H1 (cell line): ENCODE data around the gene USP35. TPM values are rescaled to one million over a fixed set of nuclear protein-coding genes. Genes with fewer than 3 reads are reported as not detected.

Source experiments
- CHD2 ChIP-seq: IDR thresholded peaks from 2 replicates; pipeline ENCODE4 v1.6.1; 2012; ENCODE audit warnings: low read length, improper control_type of control experiment
- NRF1 ChIP-seq: IDR thresholded peaks from 2 replicates; pipeline ENCODE4 v1.6.1; 2011; ENCODE audit warnings: mild to moderate bottlenecking, low read depth, low read length, improper control_type of control experiment
- POLR2AphosphoS5 ChIP-seq: IDR thresholded peaks from 2 replicates; pipeline ENCODE4 v1.6.1; 2011; ENCODE audit warnings: low read depth, low read length
- RNF2 ChIP-seq: fragments of 200-900, 300-1000 bp; sonication (generic); IDR thresholded peaks from 2 replicates; pipeline ENCODE4 v1.7.1; 2016; ENCODE audit warnings: borderline replicate concordance, low read depth, mild to moderate bottlenecking, antibody characterized with exemption, low read length; ENCODE audit not compliant: poor library complexity, severe bottlenecking; ENCODE audit errors: missing control alignments
- RXRA ChIP-seq: IDR thresholded peaks from 2 replicates; pipeline ENCODE4 v1.6.1; 2011; ENCODE audit warnings: low read depth, mild to moderate bottlenecking, low read length, moderate library complexity; ENCODE audit not compliant: insufficient read depth
- SAP30 ChIP-seq: fragments of 300-600 bp; sonication (generic); IDR thresholded peaks from 2 replicates; pipeline ENCODE4 v1.7.1; 2012; ENCODE audit warnings: low read length, moderate library complexity, mild to moderate bottlenecking, inconsistent platforms; ENCODE audit not compliant: insufficient read depth, insufficient replicate concordance
- SIN3A ChIP-seq, 2 experiments: IDR thresholded peaks in 1 of 2; conservative IDR thresholded peaks in 1 of 2; 2 replicates each; pipeline ENCODE4 v1.6.1; 2011 to 2012; ENCODE audit warnings: low read length in 2 of 2, improper control_type of control experiment in 1 of 2, low read depth in 1 of 2, mild to moderate bottlenecking in 1 of 2
- polyA plus RNA-seq, 7 experiments: library from polyadenylated mRNA; depleted of rRNA in 3 of 7; stranded (reverse) in 5 of 7; unstranded in 2 of 7; fragments of >200 nt in 5 of 7; fragments of 200-250 nt in 2 of 7; gene quantifications; 1 replicate in 5 of 7; 2 replicates in 1 of 7; 4 replicates in 1 of 7; pipeline versions ENCODE4 v1.2.1 to v1.2.3, GENCODE V29; 2011 to 2013; ENCODE audit warnings: missing spikeins in 2 of 7, mixed read lengths in 2 of 7
- total RNA-seq: library from RNA; stranded (reverse); fragmentation: NEBNext Ultra II Directional; extraction: Animal tissue kit (Norgen Biotek cat#: 25700); gene quantifications from 2 replicates; pipeline ENCODE4 v1.2.1, GENCODE V29; 2021
- TF ChIP-seq, protein P1 (sequence below): fragments of 300-600 bp; sonication (generic); IDR thresholded peaks from 2 replicates; pipeline ENCODE4 v1.7.1; 2012; ENCODE audit warnings: low read length, moderate library complexity, mild to moderate bottlenecking, inconsistent platforms; ENCODE audit not compliant: insufficient replicate concordance

USP35 gene
- total and polyA plus RNA-seq, 2 of the 8 experiments (the other 6 are each of a cell fraction or from before 2014, with no cell fraction given) = 4.6 to 6.8 TPM

DNA sequence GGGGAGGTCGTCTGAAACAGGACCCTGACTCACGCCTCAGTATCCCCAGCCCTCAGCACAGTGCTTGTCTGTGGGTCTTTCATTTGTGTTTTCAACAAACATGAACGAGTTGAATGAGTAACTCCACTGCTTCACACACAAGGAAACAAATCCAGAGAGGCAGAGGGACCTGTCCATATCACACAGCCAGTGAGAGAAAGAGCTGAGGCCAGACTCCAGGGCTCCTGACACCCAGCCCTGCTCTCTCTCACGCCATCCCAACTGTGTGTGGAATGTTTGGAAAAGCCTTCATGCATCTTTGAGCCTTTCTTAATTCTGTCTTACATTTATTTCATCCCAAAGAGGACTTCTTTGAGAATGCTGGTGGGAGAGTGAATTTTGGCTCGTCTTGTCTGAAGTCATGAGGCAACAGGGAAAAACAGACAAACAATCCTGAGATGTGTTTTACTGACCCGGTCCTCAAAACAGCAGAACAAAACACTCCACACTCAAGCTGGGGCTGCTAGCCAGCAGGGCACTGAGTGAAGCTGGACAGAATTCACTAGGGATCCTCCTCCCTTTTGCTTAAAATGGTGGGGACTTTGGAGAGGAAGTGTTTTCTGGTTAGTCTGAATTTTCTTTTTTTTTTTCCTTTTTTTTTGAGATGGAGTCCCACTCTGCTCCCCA, 29.6 kb upstream of the USP35 start (continued):
- no peak for TF ChIP-seq POLR2AphosphoS5
- no peak for TF ChIP-seq SIN3A (conservative IDR thresholded peaks at IDR 0.05 in 1 of 2, IDR thresholded peaks at IDR 0.05 in 1 of 2; ENCODE audit: low read depth in 1 of 2, low read length in 2 of 2)
- TF ChIP-seq CHD2 = no peak
- no peak for TF ChIP-seq SAP30
- no peak for TF ChIP-seq RXRA
- TF ChIP-seq NRF1 = no peak
- TF ChIP-seq, protein P1, sequence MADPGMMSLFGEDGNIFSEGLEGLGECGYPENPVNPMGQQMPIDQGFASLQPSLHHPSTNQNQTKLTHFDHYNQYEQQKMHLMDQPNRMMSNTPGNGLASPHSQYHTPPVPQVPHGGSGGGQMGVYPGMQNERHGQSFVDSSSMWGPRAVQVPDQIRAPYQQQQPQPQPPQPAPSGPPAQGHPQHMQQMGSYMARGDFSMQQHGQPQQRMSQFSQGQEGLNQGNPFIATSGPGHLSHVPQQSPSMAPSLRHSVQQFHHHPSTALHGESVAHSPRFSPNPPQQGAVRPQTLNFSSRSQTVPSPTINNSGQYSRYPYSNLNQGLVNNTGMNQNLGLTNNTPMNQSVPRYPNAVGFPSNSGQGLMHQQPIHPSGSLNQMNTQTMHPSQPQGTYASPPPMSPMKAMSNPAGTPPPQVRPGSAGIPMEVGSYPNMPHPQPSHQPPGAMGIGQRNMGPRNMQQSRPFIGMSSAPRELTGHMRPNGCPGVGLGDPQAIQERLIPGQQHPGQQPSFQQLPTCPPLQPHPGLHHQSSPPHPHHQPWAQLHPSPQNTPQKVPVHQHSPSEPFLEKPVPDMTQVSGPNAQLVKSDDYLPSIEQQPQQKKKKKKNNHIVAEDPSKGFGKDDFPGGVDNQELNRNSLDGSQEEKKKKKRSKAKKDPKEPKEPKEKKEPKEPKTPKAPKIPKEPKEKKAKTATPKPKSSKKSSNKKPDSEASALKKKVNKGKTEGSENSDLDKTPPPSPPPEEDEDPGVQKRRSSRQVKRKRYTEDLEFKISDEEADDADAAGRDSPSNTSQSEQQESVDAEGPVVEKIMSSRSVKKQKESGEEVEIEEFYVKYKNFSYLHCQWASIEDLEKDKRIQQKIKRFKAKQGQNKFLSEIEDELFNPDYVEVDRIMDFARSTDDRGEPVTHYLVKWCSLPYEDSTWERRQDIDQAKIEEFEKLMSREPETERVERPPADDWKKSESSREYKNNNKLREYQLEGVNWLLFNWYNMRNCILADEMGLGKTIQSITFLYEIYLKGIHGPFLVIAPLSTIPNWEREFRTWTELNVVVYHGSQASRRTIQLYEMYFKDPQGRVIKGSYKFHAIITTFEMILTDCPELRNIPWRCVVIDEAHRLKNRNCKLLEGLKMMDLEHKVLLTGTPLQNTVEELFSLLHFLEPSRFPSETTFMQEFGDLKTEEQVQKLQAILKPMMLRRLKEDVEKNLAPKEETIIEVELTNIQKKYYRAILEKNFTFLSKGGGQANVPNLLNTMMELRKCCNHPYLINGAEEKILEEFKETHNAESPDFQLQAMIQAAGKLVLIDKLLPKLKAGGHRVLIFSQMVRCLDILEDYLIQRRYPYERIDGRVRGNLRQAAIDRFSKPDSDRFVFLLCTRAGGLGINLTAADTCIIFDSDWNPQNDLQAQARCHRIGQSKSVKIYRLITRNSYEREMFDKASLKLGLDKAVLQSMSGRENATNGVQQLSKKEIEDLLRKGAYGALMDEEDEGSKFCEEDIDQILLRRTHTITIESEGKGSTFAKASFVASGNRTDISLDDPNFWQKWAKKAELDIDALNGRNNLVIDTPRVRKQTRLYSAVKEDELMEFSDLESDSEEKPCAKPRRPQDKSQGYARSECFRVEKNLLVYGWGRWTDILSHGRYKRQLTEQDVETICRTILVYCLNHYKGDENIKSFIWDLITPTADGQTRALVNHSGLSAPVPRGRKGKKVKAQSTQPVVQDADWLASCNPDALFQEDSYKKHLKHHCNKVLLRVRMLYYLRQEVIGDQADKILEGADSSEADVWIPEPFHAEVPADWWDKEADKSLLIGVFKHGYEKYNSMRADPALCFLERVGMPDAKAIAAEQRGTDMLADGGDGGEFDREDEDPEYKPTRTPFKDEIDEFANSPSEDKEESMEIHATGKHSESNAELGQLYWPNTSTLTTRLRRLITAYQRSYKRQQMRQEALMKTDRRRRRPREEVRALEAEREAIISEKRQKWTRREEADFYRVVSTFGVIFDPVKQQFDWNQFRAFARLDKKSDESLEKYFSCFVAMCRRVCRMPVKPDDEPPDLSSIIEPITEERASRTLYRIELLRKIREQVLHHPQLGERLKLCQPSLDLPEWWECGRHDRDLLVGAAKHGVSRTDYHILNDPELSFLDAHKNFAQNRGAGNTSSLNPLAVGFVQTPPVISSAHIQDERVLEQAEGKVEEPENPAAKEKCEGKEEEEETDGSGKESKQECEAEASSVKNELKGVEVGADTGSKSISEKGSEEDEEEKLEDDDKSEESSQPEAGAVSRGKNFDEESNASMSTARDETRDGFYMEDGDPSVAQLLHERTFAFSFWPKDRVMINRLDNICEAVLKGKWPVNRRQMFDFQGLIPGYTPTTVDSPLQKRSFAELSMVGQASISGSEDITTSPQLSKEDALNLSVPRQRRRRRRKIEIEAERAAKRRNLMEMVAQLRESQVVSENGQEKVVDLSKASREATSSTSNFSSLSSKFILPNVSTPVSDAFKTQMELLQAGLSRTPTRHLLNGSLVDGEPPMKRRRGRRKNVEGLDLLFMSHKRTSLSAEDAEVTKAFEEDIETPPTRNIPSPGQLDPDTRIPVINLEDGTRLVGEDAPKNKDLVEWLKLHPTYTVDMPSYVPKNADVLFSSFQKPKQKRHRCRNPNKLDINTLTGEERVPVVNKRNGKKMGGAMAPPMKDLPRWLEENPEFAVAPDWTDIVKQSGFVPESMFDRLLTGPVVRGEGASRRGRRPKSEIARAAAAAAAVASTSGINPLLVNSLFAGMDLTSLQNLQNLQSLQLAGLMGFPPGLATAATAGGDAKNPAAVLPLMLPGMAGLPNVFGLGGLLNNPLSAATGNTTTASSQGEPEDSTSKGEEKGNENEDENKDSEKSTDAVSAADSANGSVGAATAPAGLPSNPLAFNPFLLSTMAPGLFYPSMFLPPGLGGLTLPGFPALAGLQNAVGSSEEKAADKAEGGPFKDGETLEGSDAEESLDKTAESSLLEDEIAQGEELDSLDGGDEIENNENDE = no peak
- no peak for TF ChIP-seq RNF2
- TF ChIP-seq, all 59 proteins: peak for 0
